ENCODE measurements around the gene MALL. TPM values are rescaled to one million over a fixed set of nuclear protein-coding genes. Genes with fewer than 3 reads are reported as not detected.
"Not testable (repeated sequence)": the region's sequence is repeated elsewhere in the genome, so short reads cannot be mapped to it uniquely, and the experiment has no call there.

The MALL gene
- total and polyA plus RNA-seq, 3 experiments from 2014 or later: 0.38 to 0.50 (median 0.47) TPM

GRCh38 chr2:110055819-110056408 is 59.7 kb downstream of the MALL start:
- POLR2A ChIA-PET; H3K27ac Mint-ChIP-seq; H3K27me3 Mint-ChIP-seq; H3K4me1 ChIP-seq (ENCODE audit: insufficient read depth, low read length); CTCF ChIA-PET; H3K36me3 ChIP-seq (ENCODE audit: insufficient read depth, low read length); H3K4me3 ChIP-seq (ENCODE audit: low read length); H3K4me3 Mint-ChIP-seq; H3K27me3 ChIP-seq (ENCODE audit: insufficient read depth, low read length, poor library complexity, severe bottlenecking); H3K9me3 ChIP-seq (ENCODE audit: low read length); DNase-seq; H3K9me3 Mint-ChIP-seq; H3K4me1 Mint-ChIP-seq; H3K27ac ChIP-seq (ENCODE audit: low read depth, low read length); H3K36me3 Mint-ChIP-seq: not testable (repeated sequence)

DNA sequence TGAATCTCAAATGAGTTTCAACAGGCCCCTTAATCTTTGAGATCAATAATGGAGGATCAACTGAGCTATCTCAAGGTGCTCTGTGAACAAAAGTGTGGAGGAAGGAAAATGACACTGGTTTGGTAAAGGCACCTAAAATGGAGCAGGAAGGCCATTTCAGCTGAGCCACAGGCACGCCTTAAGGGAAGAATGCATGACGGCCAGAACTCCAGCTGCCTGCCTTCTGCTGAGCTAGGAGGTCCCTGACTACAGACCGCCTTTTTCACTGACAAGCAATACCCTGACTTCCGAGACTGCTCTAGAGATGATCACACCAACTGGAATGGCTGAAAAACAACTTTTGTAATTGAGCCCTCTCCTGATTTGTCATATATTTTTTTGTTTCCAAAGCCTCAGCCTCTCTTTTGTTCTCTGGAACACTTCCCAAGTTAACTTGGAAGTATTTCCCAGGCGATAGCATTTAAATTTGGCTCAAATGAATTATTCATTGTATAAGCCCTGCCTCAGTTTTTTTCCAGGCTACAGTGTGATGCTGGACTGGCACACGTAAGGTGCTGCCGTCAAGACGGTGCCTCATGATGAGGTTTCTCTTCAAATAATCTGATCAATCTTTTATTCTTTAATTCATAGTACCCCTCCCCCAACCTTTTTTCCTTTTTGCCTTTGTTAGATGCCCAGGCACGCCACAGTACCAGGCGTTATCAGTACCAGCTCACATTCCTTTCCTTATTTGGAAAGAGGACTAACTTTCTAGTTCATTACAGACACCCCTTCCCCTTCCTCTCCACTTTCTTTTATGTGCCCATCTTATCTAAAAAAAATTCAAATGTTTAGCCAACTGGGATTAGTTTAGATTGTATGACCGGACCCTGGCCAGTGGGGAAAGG is 60.9 kb downstream of the MALL start:
- H3K4me3 Mint-ChIP-seq; H3K27me3 Mint-ChIP-seq; H3K4me3 ChIP-seq (ENCODE audit: low read length); H3K36me3 Mint-ChIP-seq; POLR2A ChIA-PET; H3K9me3 ChIP-seq (ENCODE audit: low read length); H3K27me3 ChIP-seq (ENCODE audit: insufficient read depth, low read length, poor library complexity, severe bottlenecking); DNase-seq; H3K9me3 Mint-ChIP-seq; H3K4me1 ChIP-seq (ENCODE audit: insufficient read depth, low read length); H3K27ac Mint-ChIP-seq; H3K4me1 Mint-ChIP-seq; H3K27ac ChIP-seq (ENCODE audit: low read depth, low read length); H3K36me3 ChIP-seq (ENCODE audit: insufficient read depth, low read length); CTCF ChIA-PET: not testable (repeated sequence)

GRCh38 chr2:110053688-110054087 is 61.9 kb downstream of the MALL start:
- H3K27ac Mint-ChIP-seq; H3K4me1 ChIP-seq (ENCODE audit: insufficient read depth, low read length); H3K4me1 Mint-ChIP-seq; H3K27me3 ChIP-seq (ENCODE audit: insufficient read depth, low read length, poor library complexity, severe bottlenecking); H3K4me3 Mint-ChIP-seq; H3K9me3 ChIP-seq (ENCODE audit: low read length); H3K27me3 Mint-ChIP-seq; H3K36me3 Mint-ChIP-seq; CTCF ChIA-PET; H3K4me3 ChIP-seq (ENCODE audit: low read length); DNase-seq; H3K36me3 ChIP-seq (ENCODE audit: insufficient read depth, low read length); POLR2A ChIA-PET; H3K27ac ChIP-seq (ENCODE audit: low read depth, low read length); H3K9me3 Mint-ChIP-seq: not testable (repeated sequence)

GRCh38 chr2:110052166-110052565 is 63.5 kb downstream of the MALL start:
- H3K36me3 ChIP-seq (ENCODE audit: insufficient read depth, low read length); H3K9me3 Mint-ChIP-seq; H3K27me3 ChIP-seq (ENCODE audit: insufficient read depth, low read length, poor library complexity, severe bottlenecking); H3K27ac Mint-ChIP-seq; H3K4me3 ChIP-seq (ENCODE audit: low read length); H3K27ac ChIP-seq (ENCODE audit: low read depth, low read length); POLR2A ChIA-PET; H3K27me3 Mint-ChIP-seq; H3K4me1 ChIP-seq (ENCODE audit: insufficient read depth, low read length); H3K36me3 Mint-ChIP-seq; H3K4me3 Mint-ChIP-seq; H3K9me3 ChIP-seq (ENCODE audit: low read length); H3K4me1 Mint-ChIP-seq; DNase-seq; CTCF ChIA-PET: not testable (repeated sequence)

DNA sequence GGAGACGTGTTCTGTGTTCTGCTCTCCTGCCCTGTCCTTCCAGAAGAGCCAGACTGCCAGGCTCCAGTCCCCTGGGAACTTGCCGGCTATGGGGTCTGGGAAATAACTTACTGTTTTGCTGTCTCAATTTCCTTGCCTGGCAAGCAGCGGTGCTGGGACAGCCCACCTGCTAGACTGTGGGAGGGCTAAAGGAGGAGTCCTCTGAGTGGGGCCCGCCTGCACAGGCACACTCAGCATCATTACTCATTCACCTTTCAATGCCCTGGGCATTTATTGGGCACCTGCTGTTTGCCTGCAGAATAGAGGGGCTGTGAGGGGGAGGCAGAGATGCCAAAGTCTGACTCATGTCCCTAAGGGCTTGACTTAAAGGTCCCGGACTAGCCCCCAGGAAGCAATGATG is 65.4 kb downstream of the MALL start:
- CTCF ChIA-PET; H3K27me3 ChIP-seq (ENCODE audit: insufficient read depth, low read length, poor library complexity, severe bottlenecking); POLR2A ChIA-PET; H3K4me1 Mint-ChIP-seq; H3K27ac Mint-ChIP-seq; H3K36me3 Mint-ChIP-seq; H3K36me3 ChIP-seq (ENCODE audit: insufficient read depth, low read length); DNase-seq; H3K4me1 ChIP-seq (ENCODE audit: insufficient read depth, low read length); H3K9me3 Mint-ChIP-seq; H3K27ac ChIP-seq (ENCODE audit: low read depth, low read length); H3K9me3 ChIP-seq (ENCODE audit: low read length); H3K27me3 Mint-ChIP-seq; H3K4me3 Mint-ChIP-seq; H3K4me3 ChIP-seq (ENCODE audit: low read length): not testable (repeated sequence)

- H3K27ac Mint-ChIP-seq; DNase-seq; H3K9me3 Mint-ChIP-seq; POLR2A ChIA-PET; H3K27me3 Mint-ChIP-seq; H3K27ac ChIP-seq (ENCODE audit: low read depth, low read length); H3K4me3 Mint-ChIP-seq; H3K9me3 ChIP-seq (ENCODE audit: low read length); H3K4me3 ChIP-seq (ENCODE audit: low read length); CTCF ChIA-PET; H3K36me3 ChIP-seq (ENCODE audit: insufficient read depth, low read length); H3K4me1 Mint-ChIP-seq; H3K4me1 ChIP-seq (ENCODE audit: insufficient read depth, low read length); H3K27me3 ChIP-seq (ENCODE audit: insufficient read depth, low read length, poor library complexity, severe bottlenecking); H3K36me3 Mint-ChIP-seq: not testable (repeated sequence)
These were observed 65.9 kb downstream of the MALL start for GRCh38 chr2:110049769-110050168.

- H3K4me3 ChIP-seq (ENCODE audit: low read length); H3K36me3 Mint-ChIP-seq; POLR2A ChIA-PET; CTCF ChIA-PET; H3K4me1 Mint-ChIP-seq; H3K4me1 ChIP-seq (ENCODE audit: insufficient read depth, low read length); H3K36me3 ChIP-seq (ENCODE audit: insufficient read depth, low read length); H3K9me3 ChIP-seq (ENCODE audit: low read length); DNase-seq; H3K27ac Mint-ChIP-seq; H3K27me3 ChIP-seq (ENCODE audit: insufficient read depth, low read length, poor library complexity, severe bottlenecking); H3K9me3 Mint-ChIP-seq; H3K27me3 Mint-ChIP-seq; H3K4me3 Mint-ChIP-seq; H3K27ac ChIP-seq (ENCODE audit: low read depth, low read length): not testable (repeated sequence)
These were observed 67.1 kb downstream of the MALL start for GRCh38 chr2:110048255-110049197.

GRCh38 chr2:110047225-110047624 is 68.4 kb downstream of the MALL start:
- H3K4me1 Mint-ChIP-seq; H3K27ac Mint-ChIP-seq; H3K9me3 Mint-ChIP-seq; CTCF ChIA-PET; H3K4me3 Mint-ChIP-seq; H3K9me3 ChIP-seq (ENCODE audit: low read length); H3K27me3 ChIP-seq (ENCODE audit: insufficient read depth, low read length, poor library complexity, severe bottlenecking); H3K36me3 Mint-ChIP-seq; POLR2A ChIA-PET; H3K27ac ChIP-seq (ENCODE audit: low read depth, low read length); H3K36me3 ChIP-seq (ENCODE audit: insufficient read depth, low read length); H3K27me3 Mint-ChIP-seq; H3K4me1 ChIP-seq (ENCODE audit: insufficient read depth, low read length); DNase-seq; H3K4me3 ChIP-seq (ENCODE audit: low read length): not testable (repeated sequence)
